GM19468 (cell line): ENCODE data around the gene LCE3D.

ENCODE experiments used
- ATAC-seq: cut with Tn5 transposase; IDR thresholded peaks from one replicate; pipeline ENCODE4 v1.9.1; 2021; ENCODE audit warnings: mild to moderate bottlenecking, moderate library complexity, moderate number of reproducible peaks; ENCODE audit not compliant: unreplicated experiment; ENCODE audit errors: extremely low read depth

LCE3D gene

GRCh38 chr1:152533327-152533938, 46.9 kb downstream of the LCE3D start:
- ATAC-seq, result no peak
